Osteocyte (in vitro differentiated cells): ENCODE results near the gene ANKRD13C. TPM values are rescaled to one million over a fixed set of nuclear protein-coding genes. Genes with fewer than 3 reads are reported as not detected.

Experiments used
- DNase-seq: peaks from one replicate; pipeline ENCODE4 v3.0.0; 2021; ENCODE audit warnings: mixed read lengths; ENCODE audit not compliant: unreplicated experiment; ENCODE audit errors: extremely low spot score
- H3K27ac Mint-ChIP-seq: one replicate; pipeline ENCODE4 v1.8.0; 2021; ENCODE audit warnings: mild to moderate bottlenecking, mixed read lengths; ENCODE audit not compliant: unreplicated experiment
- H3K27me3 Mint-ChIP-seq: one replicate; pipeline ENCODE4 v1.8.0; 2021; ENCODE audit warnings: mixed read lengths; ENCODE audit not compliant: unreplicated experiment
- H3K36me3 Mint-ChIP-seq: one replicate; pipeline ENCODE4 v1.8.0; 2021; ENCODE audit warnings: mixed read lengths; ENCODE audit not compliant: unreplicated experiment
- H3K4me1 Mint-ChIP-seq: one replicate; pipeline ENCODE4 v1.8.0; 2021; ENCODE audit warnings: mixed read lengths; ENCODE audit not compliant: unreplicated experiment
- H3K4me3 Mint-ChIP-seq: one replicate; pipeline ENCODE4 v1.8.0; 2021; ENCODE audit warnings: mild to moderate bottlenecking, moderate library complexity, mixed read lengths; ENCODE audit not compliant: unreplicated experiment
- H3K9me3 Mint-ChIP-seq: one replicate; pipeline ENCODE4 v1.8.0; 2021; ENCODE audit warnings: mixed read lengths; ENCODE audit not compliant: unreplicated experiment
- CTCF ChIP-seq: fragments of 200-600 bp; sonication (generic); IDR thresholded peaks from 2 replicates; pipeline ENCODE4 v1.5.0; 2021; ENCODE audit warnings: antibody characterized with exemption, mild to moderate bottlenecking, moderate library complexity
- total RNA-seq: library from RNA; stranded (reverse); gene quantifications from 2 replicates; pipeline ENCODE4 v1.2.1, GENCODE V29; 2021

The ANKRD13C gene
- total RNA-seq, 1 donor from 2014 or later = 27.4 TPM

DNA sequence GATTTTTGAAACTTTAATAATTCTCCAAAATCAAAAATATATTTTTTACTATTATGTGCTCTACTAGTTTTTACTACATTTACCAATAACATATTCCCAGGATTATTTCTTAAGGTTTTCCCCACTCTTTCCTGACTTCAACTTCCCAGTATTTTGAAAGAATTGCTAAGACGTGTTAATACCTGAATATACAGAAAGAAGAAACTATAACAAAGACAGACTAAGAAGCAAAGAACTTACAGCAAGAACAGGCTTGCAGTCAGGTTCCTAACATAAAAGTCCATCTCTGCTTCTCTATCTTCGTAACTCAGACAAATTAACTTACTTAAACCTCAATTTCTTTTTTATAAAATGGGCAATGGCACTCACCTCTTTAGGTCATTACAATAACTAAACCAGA lies 70.2 kb downstream of the ANKRD13C start:
- no peak overlapping the region for H3K4me3 Mint-ChIP-seq
- no peaks in the 10 kb centered on the region for H3K9me3 Mint-ChIP-seq
- H3K27me3 Mint-ChIP-seq = no peaks in the 10 kb centered on the region
- H3K4me1 Mint-ChIP-seq = no peaks in the 10 kb centered on the region
- DNase-seq = no peak
- TF ChIP-seq CTCF = no peak
- H3K27ac Mint-ChIP-seq = no peak overlapping the region
- H3K36me3 Mint-ChIP-seq = peaks cover 21% of the 10 kb centered on the region

- Mint-ChIP-seq H3K27ac (no peak overlapping the region), H3K36me3 (peaks cover 30% of the 10 kb centered on the region)
- TF ChIP-seq CTCF = no peak
Observed at GRCh38 chr1:70278710-70279109, 75.8 kb downstream of the ANKRD13C start.

GRCh38 chr1:70277875-70278274 lies 76.6 kb downstream of the ANKRD13C start:
- H3K4me1 Mint-ChIP-seq = peaks cover 6% of the 10 kb centered on the region
- H3K9me3 Mint-ChIP-seq = no peaks in the 10 kb centered on the region
- no peak for TF ChIP-seq CTCF
- H3K27ac Mint-ChIP-seq = no peak overlapping the region
- H3K4me3 Mint-ChIP-seq = no peak overlapping the region
- H3K36me3 Mint-ChIP-seq = peaks cover 36% of the 10 kb centered on the region
- DNase-seq = no peak
- no peaks in the 10 kb centered on the region for H3K27me3 Mint-ChIP-seq

More at GRCh38 chr1:70278710-70279109, 75.8 kb downstream of the ANKRD13C start:
- H3K9me3 Mint-ChIP-seq = no peaks in the 10 kb centered on the region
- no peak for DNase-seq
- no peaks in the 10 kb centered on the region for H3K27me3 Mint-ChIP-seq
- H3K4me1 Mint-ChIP-seq = peaks cover 6% of the 10 kb centered on the region
- H3K4me3 Mint-ChIP-seq = no peak overlapping the region

- no peaks in the 10 kb centered on the region for H3K27me3 Mint-ChIP-seq
- no peaks in the 10 kb centered on the region for H3K4me1 Mint-ChIP-seq
- TF ChIP-seq CTCF = no peak
- no peak overlapping the region for H3K4me3 Mint-ChIP-seq
- no peak for DNase-seq
- peaks cover 9% of the 10 kb centered on the region for H3K9me3 Mint-ChIP-seq
- peaks cover 53% of the 10 kb centered on the region for H3K36me3 Mint-ChIP-seq
- no peak overlapping the region for H3K27ac Mint-ChIP-seq
Observed at GRCh38 chr1:70265946-70266345, 88.6 kb downstream of the ANKRD13C start.

GRCh38 chr1:70264839-70265238 lies 89.7 kb downstream of the ANKRD13C start:
- Mint-ChIP-seq H3K4me3 (no peak overlapping the region), H3K27ac (no peak overlapping the region), H3K36me3 (peaks cover 50% of the 10 kb centered on the region), H3K27me3 (no peaks in the 10 kb centered on the region), H3K4me1 (no peaks in the 10 kb centered on the region), H3K9me3 (peaks cover 9% of the 10 kb centered on the region)
- DNase-seq = no peak
- no peak for TF ChIP-seq CTCF
